Endothelial cell of umbilical vein (primary cell): ENCODE measurements around the gene APOB. TPM values are rescaled to one million over a fixed set of nuclear protein-coding genes. Genes with fewer than 3 reads are reported as not detected.

Experiments used
- BruUV-seq: library from RNA; stranded (reverse); fragments of 400-500 nt; replicated peaks from 2 replicates; lab custom pipeline; 2021; lab: Mats Ljungman, UMichigan
- CTCF ChIA-PET: fragments of 300-600, 350-600 bp; sonication (Branson Sonifier 250); formaldehyde crosslinking; loops from one replicate; lab custom pipeline; 2021; ENCODE audit warnings: antibody characterized with exemption, inconsistent platforms; lab: Charles Lee
- POLR2A ChIA-PET: fragments of 300-600, 350-600 bp; sonication (Branson Sonifier 250); formaldehyde crosslinking; loops from one replicate; lab custom pipeline; 2021; ENCODE audit warnings: antibody characterized with exemption, inconsistent platforms; lab: Charles Lee
- DNase-seq: peaks from one replicate; pipeline ENCODE4 v3.0.0-alpha.2; 2011; ENCODE audit warnings: low read depth, low spot score
- FAIRE-seq: peaks from 2 replicates; lab custom pipeline; 2011; peaks lifted over from hg19 to GRCh38; lab: Jason Lieb, UNC
- H2AFZ ChIP-seq: 2 replicates; pipeline ENCODE4 v1.6.0; 2012; ENCODE audit warnings: low read depth, low read length, control low read depth, inconsistent platforms
- H3K27ac ChIP-seq: 2 replicates; pipeline ENCODE4 v1.5.1; 2011; ENCODE audit warnings: low read depth, mild to moderate bottlenecking, control low read depth, low read length, moderate library complexity; ENCODE audit not compliant: insufficient read depth
- H3K27me3 ChIP-seq, 2 experiments: 2 replicates each; pipeline versions ENCODE4 v1.6.0 to v1.6.1; 2011; ENCODE audit warnings: low read length in 2 of 2, mixed read lengths in 1 of 2; ENCODE audit not compliant: control insufficient read depth in 2 of 2, insufficient read depth in 2 of 2
- H3K36me3 ChIP-seq, 2 experiments: 2 replicates in 1 of 2; 3 replicates in 1 of 2; pipeline ENCODE4 v1.5.1; 2011; ENCODE audit warnings: low read length in 2 of 2, mild to moderate bottlenecking in 1 of 2, moderate library complexity in 1 of 2; ENCODE audit not compliant: control insufficient read depth in 2 of 2, insufficient read depth in 2 of 2; ENCODE audit errors: extremely low read depth in 1 of 2
- H3K4me1 ChIP-seq: 3 replicates; pipeline ENCODE4 v1.5.1; 2011; ENCODE audit warnings: mild to moderate bottlenecking, low read length; ENCODE audit not compliant: control insufficient read depth, insufficient read depth; ENCODE audit errors: extremely low read depth
- H3K4me2 ChIP-seq: 2 replicates; pipeline ENCODE4 v1.6.1; 2011; ENCODE audit warnings: low read length, control low read depth, mixed read lengths; ENCODE audit not compliant: insufficient read depth
- H3K4me3 ChIP-seq, 3 experiments: fragments of 200-600 bp in 1 of 3; sonication (generic), shearing (Covaris generic) in 1 of 3; replicated peaks in 1 of 3; 2 replicates each; pipeline ENCODE4 v1.5.1; 2011 to 2016; ENCODE audit warnings: control low read depth in 3 of 3, low read length in 3 of 3, mild to moderate bottlenecking in 2 of 3, inconsistent platforms in 1 of 3, low read depth in 1 of 3, moderate library complexity in 1 of 3; ENCODE audit not compliant: insufficient read depth in 1 of 3
- H3K79me2 ChIP-seq: 2 replicates; pipeline ENCODE4 v1.6.0; 2012; ENCODE audit warnings: low read length, inconsistent platforms; ENCODE audit not compliant: control insufficient read depth, insufficient read depth
- H3K9ac ChIP-seq: replicated peaks from 2 replicates; pipeline ENCODE3; 2011; ENCODE audit warnings: low read length, control low read depth; ENCODE audit not compliant: insufficient read depth; ENCODE audit errors: extremely low read depth
- H3K9me1 ChIP-seq: replicated peaks from 3 replicates; pipeline ENCODE4 v1.6.0; 2011; ENCODE audit warnings: mild to moderate bottlenecking, low read length; ENCODE audit not compliant: control insufficient read depth, insufficient read depth; ENCODE audit errors: extremely low read depth
- H3K9me3 ChIP-seq: replicated peaks from 2 replicates; pipeline ENCODE4 v1.5.1; 2012; ENCODE audit warnings: low read length, inconsistent platforms; ENCODE audit not compliant: control insufficient read depth, insufficient read depth
- H4K20me1 ChIP-seq: replicated peaks from 2 replicates; pipeline ENCODE3; 2011; ENCODE audit warnings: mild to moderate bottlenecking, low read length; ENCODE audit not compliant: control insufficient read depth, insufficient read depth; ENCODE audit errors: extremely low read depth
- CTCF ChIP-seq, 2 donors: IDR thresholded peaks; 1 replicate in 1 of 2; 2 replicates in 1 of 2; pipeline ENCODE4 v1.5.1; 2011; ENCODE audit warnings: low read length in 2 of 2, mild to moderate bottlenecking in 2 of 2, moderate library complexity in 2 of 2, control low read depth in 1 of 2, inconsistent platforms in 1 of 2, low read depth in 1 of 2; ENCODE audit not compliant: insufficient read depth in 1 of 2; ENCODE audit errors: extremely low read depth in 1 of 2
- EZH2 ChIP-seq: IDR thresholded peaks from 2 replicates; pipeline ENCODE4 v1.6.1; 2012; ENCODE audit warnings: borderline replicate concordance, low read depth, mild to moderate bottlenecking, moderate library complexity, low read length, inconsistent platforms; ENCODE audit not compliant: severe bottlenecking
- FOS ChIP-seq: IDR thresholded peaks from 2 replicates; pipeline ENCODE4 v1.6.1; 2011; ENCODE audit warnings: mild to moderate bottlenecking, low read length, moderate library complexity, borderline replicate concordance; ENCODE audit not compliant: insufficient read depth
- GATA2 ChIP-seq: IDR thresholded peaks from 2 replicates; pipeline ENCODE4 v1.7.0; 2011; ENCODE audit warnings: low read depth, mild to moderate bottlenecking, moderate library complexity, mixed read lengths, low read length; ENCODE audit not compliant: insufficient read length, insufficient read depth
- JUN ChIP-seq: IDR thresholded peaks from 2 replicates; pipeline ENCODE4 v1.6.1; 2011; ENCODE audit warnings: borderline replicate concordance, low read depth; ENCODE audit not compliant: insufficient read length, insufficient read depth
- MAX ChIP-seq: IDR thresholded peaks from 2 replicates; pipeline ENCODE4 v1.6.1; 2011; ENCODE audit not compliant: insufficient read depth, insufficient read length
- MYC ChIP-seq: IDR thresholded peaks from one replicate; pipeline ENCODE4 v1.6.1; 2011; ENCODE audit warnings: mild to moderate bottlenecking, low read depth, low read length
- POLR2A ChIP-seq: IDR thresholded peaks from 2 replicates; pipeline ENCODE4 v1.6.1; 2012; ENCODE audit warnings: low read depth, mild to moderate bottlenecking, control low read depth, low read length
- POLR2AphosphoS5 ChIP-seq: IDR thresholded peaks from 2 replicates; pipeline ENCODE4 v1.6.1; 2012; ENCODE audit warnings: low read depth, mild to moderate bottlenecking, control low read depth, low read length, moderate library complexity; ENCODE audit not compliant: insufficient read depth
- dilution Hi-C: fragments of 300-500 bp; cut with MboI; formaldehyde crosslinking; loops from one replicate; pipeline ENCODE4 v1.15.0; 2019; ENCODE audit warnings: low sequenced_read_pairs; ENCODE audit not compliant: extremely low pct_ligation_motif_present
- intact Hi-C: fragments of 100-400 bp; cut with micrococcal nuclease; formaldehyde crosslinking; loops from one replicate; pipeline ENCODE4 v1.10.0; 2022
- polyA plus RNA-seq, 4 experiments: library from polyadenylated mRNA; depleted of rRNA in 3 of 4; stranded (reverse) in 3 of 4; unstranded in 1 of 4; fragments of >200 nt; gene quantifications; 2 replicates each; pipeline versions ENCODE4 v1.2.1 to v1.2.3, GENCODE V29; 2011 to 2012; ENCODE audit warnings: missing spikeins in 1 of 4
- total RNA-seq: library from RNA; stranded (reverse); gene quantifications from 2 replicates; pipeline ENCODE4 v1.2.3, GENCODE V29; 2021

The APOB gene
- total and polyA plus RNA-seq, 2 donors (not counting 3 experiments of a cell fraction or from before 2014, with no cell fraction given), result 0.07 to 0.09 TPM

- Histone ChIP-seq H3K9ac (no peak overlapping the region), H3K4me2 (no peak overlapping the region), H3K27me3 (peaks cover 2 to 5% of the 10 kb centered on the region in 2 experiments), H3K9me3 (no peaks in the 10 kb centered on the region), H3K27ac (no peak overlapping the region), H3K4me3 (no peak overlapping the region), H3K36me3 (no peaks in the 10 kb centered on the region), H2AFZ (no peak overlapping the region), H4K20me1 (no peaks in the 10 kb centered on the region), H3K79me2 (no peaks in the 10 kb centered on the region), H3K4me1 (no peaks in the 10 kb centered on the region), H3K9me1 (no peaks in the 10 kb centered on the region)
- dilution Hi-C loops (no loop called here), intact Hi-C loops (loop anchor here (1.0 to 2.0 kb wide), 6 partner anchors 141 to 303 kb away; partner anchors contain the start of gene LDAH)
- DNase-seq, result no peak
- TF ChIP-seq EZH2, result no peak
- no peak for TF ChIP-seq MAX
- no peak for TF ChIP-seq JUN
- TF ChIP-seq FOS, result no peak
- TF ChIP-seq POLR2AphosphoS5, result no peak
- TF ChIP-seq CTCF (IDR thresholded peaks at IDR 0.05; ENCODE audit: extremely low read depth in 1 of 2, insufficient read depth in 1 of 2, low read depth in 1 of 2, low read length in 2 of 2), result no peak
- TF ChIP-seq MYC, result no peak
- no peak for TF ChIP-seq GATA2
- TF ChIP-seq POLR2A, result no peak
- no TSS peak for BruUV-seq
- FAIRE-seq, result no peak
- ChIA-PET CTCF (interaction anchor here (0.8 to 12.4 kb wide), 24 partner anchors 10 to 568 kb away, joined by 3 to 531 read pairs (median 5); partner anchors contain the start of genes GDF7 and HS1BP3), POLR2A (interaction anchor here (2.5 kb wide), 1 partner anchor 302 kb away, joined by 6 read pairs; no protein-coding TSS in a partner anchor)
These were observed 80.0 kb downstream of the APOB start for GRCh38 chr2:20963867-20964266.
